NCI-H187 (cell line): ENCODE measurements around the gene REPS1.
"Not testable (repeated sequence)": the region's sequence is repeated elsewhere in the genome, so short reads cannot be mapped to it uniquely, and the experiment has no call there.

Source experiments
- DNase-seq, 2 experiments: peaks; one replicate each; lab custom pipeline; 2025; lab: John Stamatoyannopoulos, UW

Gene REPS1

GRCh38 chr6:138970159-138970558 lies 17.9 kb downstream of the REPS1 start:
- DNase-seq = no peak

GRCh38 chr6:138966870-138967269 lies 21.2 kb downstream of the REPS1 start:
- no peak for DNase-seq

GRCh38 chr6:138965971-138966370 lies 22.1 kb downstream of the REPS1 start:
- DNase-seq = no peak

- DNase-seq = no peak
Observed at GRCh38 chr6:138965291-138965874, 22.7 kb downstream of the REPS1 start.

GRCh38 chr6:138964012-138964411 lies 24.0 kb downstream of the REPS1 start:
- DNase-seq = no peak

- no peak for DNase-seq
Observed at GRCh38 chr6:138963531-138963930, 24.5 kb downstream of the REPS1 start.

GRCh38 chr6:138963119-138963518 lies 24.9 kb downstream of the REPS1 start:
- no peak for DNase-seq

GRCh38 chr6:138959521-138959920 lies 28.5 kb downstream of the REPS1 start:
- no peak for DNase-seq

- no peak for DNase-seq
Observed at GRCh38 chr6:138958595-138958994, 29.5 kb downstream of the REPS1 start.

GRCh38 chr6:138957903-138958302 lies 30.1 kb downstream of the REPS1 start:
- DNase-seq = no peak

GRCh38 chr6:138957484-138957883 lies 30.6 kb downstream of the REPS1 start:
- DNase-seq = no peak

- DNase-seq = no peak
Observed at GRCh38 chr6:138956244-138956924, 31.7 kb downstream of the REPS1 start.

- no peak for DNase-seq
Observed at GRCh38 chr6:138955262-138955661, 32.8 kb downstream of the REPS1 start.

- no peak for DNase-seq
Observed at GRCh38 chr6:138953451-138953850, 34.6 kb downstream of the REPS1 start.

GRCh38 chr6:138948546-138949179 lies 39.4 kb downstream of the REPS1 start:
- no peak for DNase-seq

- no peak for DNase-seq
Observed at GRCh38 chr6:138948004-138948403, 40.0 kb downstream of the REPS1 start.

- DNase-seq = no peak
Observed at GRCh38 chr6:138945354-138945753, 42.7 kb downstream of the REPS1 start.

- DNase-seq = no peak
Observed at GRCh38 chr6:138944412-138944811, 43.6 kb downstream of the REPS1 start.

- no peak for DNase-seq
Observed at GRCh38 chr6:138943089-138943625, 44.9 kb downstream of the REPS1 start.

GRCh38 chr6:138936873-138937272 lies 51.2 kb downstream of the REPS1 start:
- DNase-seq = not testable (repeated sequence)

GRCh38 chr6:138931660-138932059 lies 56.4 kb downstream of the REPS1 start:
- no peak for DNase-seq

GRCh38 chr6:138926579-138926978 lies 61.5 kb downstream of the REPS1 start:
- no peak for DNase-seq

- DNase-seq = no peak
Observed at GRCh38 chr6:138925806-138926205, 62.2 kb downstream of the REPS1 start.
